ENCODE measurements around the gene ALPL.

GRCh38 chr1:21625390-21626190 is 116.4 kb downstream of the ALPL start:
- TF ChIP-seq CTCF (IDR thresholded peaks at IDR 0.05) (no peak), POLR2A (IDR thresholded peaks at IDR 0.05) (no peak)

Data from uterus (tissue), 2 donors.